Stimulated activated CD4-positive, alpha-beta T cell treated with anti-CD3 and anti-CD28 coated beads, Interleukin-15, amount 100 ng/mL, for 1 hour (primary cell): Measurements from ENCODE around the gene STEAP3.
A peak's percentile ranks its signal among the peaks of the same experiment; 100 is the strongest.

Experiments
- DNase-seq, 2 donors: peaks; one replicate each; pipeline ENCODE4 v3.0.0-alpha.2; 2020; ENCODE audit warnings: low read depth in 1 of 2, low spot score in 1 of 2

The STEAP3 gene

GRCh38 chr2:119223521-119224390 is at the start of gene STEAP3:
Gene STEAP3 (plus strand): TSS chr2:119223834. CDS start chr2:119231013, 7,179 bp downstream.
- no peak for DNase-seq

GRCh38 chr2:119174216-119174992 is 49.2 kb upstream of the STEAP3 start:
- DNase-seq, result peak; percentile 25 to 34

GRCh38 chr2:119174993-119175347 is 48.7 kb upstream of the STEAP3 start:
- DNase-seq, result no peak

GRCh38 chr2:119175517-119175916 is 48.1 kb upstream of the STEAP3 start:
- DNase-seq, result no peak

- DNase-seq, result no peak
Observed at GRCh38 chr2:119177171-119177837, 46.3 kb upstream of the STEAP3 start.

GRCh38 chr2:119177838-119178190 is 45.8 kb upstream of the STEAP3 start:
- DNase-seq, result no peak

- no peak for DNase-seq
Observed at GRCh38 chr2:119178776-119179175, 44.9 kb upstream of the STEAP3 start.

- DNase-seq, result no peak
Observed at GRCh38 chr2:119179202-119179601, 44.4 kb upstream of the STEAP3 start.

GRCh38 chr2:119179991-119180390 is 43.6 kb upstream of the STEAP3 start:
- DNase-seq, result no peak

GRCh38 chr2:119180892-119181291 is 42.7 kb upstream of the STEAP3 start:
- no peak for DNase-seq

- no peak for DNase-seq
Observed at GRCh38 chr2:119181391-119181790, 42.2 kb upstream of the STEAP3 start.

GRCh38 chr2:119181791-119182445 is 41.7 kb upstream of the STEAP3 start:
- no peak for DNase-seq

GRCh38 chr2:119184512-119184911 is 39.1 kb upstream of the STEAP3 start:
- no peak for DNase-seq

- DNase-seq, result no peak
Observed at GRCh38 chr2:119190321-119191111, 33.1 kb upstream of the STEAP3 start.

GRCh38 chr2:119192893-119193292 is 30.7 kb upstream of the STEAP3 start:
- DNase-seq, result no peak

GRCh38 chr2:119195001-119195400 is 28.6 kb upstream of the STEAP3 start:
- DNase-seq, result no peak

GRCh38 chr2:119195887-119196286 is 27.7 kb upstream of the STEAP3 start:
- DNase-seq, result no peak

GRCh38 chr2:119196301-119197125 is 27.1 kb upstream of the STEAP3 start:
- no peak for DNase-seq

GRCh38 chr2:119197126-119197405 is 26.6 kb upstream of the STEAP3 start:
- DNase-seq, result no peak
